HT1080 (cell line): ENCODE results near the gene SELENOK. TPM values are rescaled to one million over a fixed set of nuclear protein-coding genes. Genes with fewer than 3 reads are reported as not detected.

Experiments
- DNase-seq: peaks from one replicate; pipeline ENCODE4 v3.0.0-alpha.2; 2015; ENCODE audit warnings: low read depth
- total RNA-seq: library from RNA; depleted of rRNA; stranded (reverse); fragments of >200 nt; shearing (Covaris generic); gene quantifications from 2 replicates; pipeline ENCODE4 v1.2.3, GENCODE V29; 2014

The SELENOK gene
- total RNA-seq, 1 experiment from 2014 or later: 44.3 TPM

GRCh38 chr3:53884623-53885022, 7.0 kb downstream of the SELENOK start:
- DNase-seq: no peak

GRCh38 chr3:53883008-53883407, 8.7 kb downstream of the SELENOK start:
- no peak for DNase-seq

- peak; percentile 71 for DNase-seq
Observed at GRCh38 chr3:53881691-53882593, 9.7 kb downstream of the SELENOK start, which contains the start of gene ACTR8. Gene ACTR8, minus strand, starts transcription at chr3:53882152. Its CDS starts 51 bp downstream, at chr3:53882101.

- DNase-seq: no peak
Observed at GRCh38 chr3:53880396-53881345, 11.0 kb downstream of the SELENOK start.

GRCh38 chr3:53865732-53866499, 25.7 kb downstream of the SELENOK start:
- no peak for DNase-seq

- no peak for DNase-seq
Observed at GRCh38 chr3:53863145-53863544, 28.5 kb downstream of the SELENOK start.

- no peak for DNase-seq
Observed at GRCh38 chr3:53862241-53862640, 29.4 kb downstream of the SELENOK start.

DNA sequence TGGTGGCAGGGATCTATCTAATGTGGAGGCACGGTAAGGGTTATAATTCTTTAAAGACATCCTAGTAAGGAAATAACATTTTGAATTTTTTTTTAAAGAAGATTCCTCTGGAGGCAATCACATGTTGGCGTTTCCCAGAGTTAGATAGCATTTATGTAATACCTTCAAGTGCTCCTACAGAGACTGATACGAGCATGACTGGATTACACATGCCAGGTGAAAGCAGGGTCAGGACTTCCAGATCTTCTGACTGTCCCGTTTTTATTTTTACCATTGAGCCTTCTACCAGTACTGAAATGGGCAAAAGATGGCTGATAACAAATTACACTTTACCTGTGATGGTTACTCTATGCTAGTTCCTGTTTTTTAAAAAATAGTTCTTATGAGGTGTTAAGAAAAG, 31.5 kb downstream of the SELENOK start:
- no peak for DNase-seq

DNA sequence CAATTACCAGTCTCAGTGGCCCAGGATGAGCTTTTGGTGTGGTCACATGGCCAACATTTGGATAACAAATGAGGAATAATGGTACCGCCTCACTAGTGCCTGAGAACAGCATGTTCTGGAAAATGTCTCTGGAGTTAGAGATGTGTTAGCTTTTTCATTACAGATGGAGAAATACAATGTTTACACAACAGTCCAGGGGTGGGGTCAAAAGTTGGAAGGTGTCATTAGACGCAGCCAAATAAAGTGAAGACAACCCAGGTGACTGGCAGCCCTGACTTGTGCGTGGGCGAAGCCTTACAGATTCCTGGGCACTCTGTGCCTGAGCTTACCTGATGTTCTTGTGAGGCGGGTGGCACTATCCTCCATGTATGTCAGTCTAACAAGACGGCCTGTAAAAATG, 32.5 kb downstream of the SELENOK start:
- no peak for DNase-seq

DNA sequence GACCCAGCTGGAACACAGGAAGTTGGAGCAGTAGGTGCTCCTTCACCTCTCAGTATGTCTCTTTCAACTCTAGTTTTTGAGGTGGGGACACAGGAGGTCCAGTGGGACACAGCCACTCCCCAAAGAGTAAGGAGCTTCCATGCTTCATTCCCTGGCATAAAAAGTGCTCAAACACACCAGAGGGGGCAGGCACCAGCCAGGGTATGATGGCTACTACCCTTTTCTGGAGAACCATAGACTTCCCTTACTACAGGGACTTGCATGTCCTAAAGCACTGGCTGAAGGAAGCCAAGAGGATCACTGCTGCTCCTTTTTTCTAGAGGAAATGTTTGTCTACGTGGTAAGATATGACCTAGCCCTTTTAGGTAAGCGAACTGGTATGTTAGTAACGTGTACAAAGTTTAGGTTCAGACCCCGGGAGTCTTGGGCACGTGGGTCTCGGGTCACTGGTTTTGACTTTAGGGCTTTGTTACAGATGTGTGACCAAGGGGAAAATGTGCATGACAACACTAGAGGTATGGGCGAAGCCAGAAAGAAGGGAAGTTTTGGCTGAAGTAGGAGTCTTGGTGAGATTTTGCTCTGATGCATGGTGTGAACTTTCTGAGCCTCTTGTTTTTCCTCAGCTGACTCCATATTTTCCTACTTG, 33.4 kb downstream of the SELENOK start:
- no peak for DNase-seq

DNA sequence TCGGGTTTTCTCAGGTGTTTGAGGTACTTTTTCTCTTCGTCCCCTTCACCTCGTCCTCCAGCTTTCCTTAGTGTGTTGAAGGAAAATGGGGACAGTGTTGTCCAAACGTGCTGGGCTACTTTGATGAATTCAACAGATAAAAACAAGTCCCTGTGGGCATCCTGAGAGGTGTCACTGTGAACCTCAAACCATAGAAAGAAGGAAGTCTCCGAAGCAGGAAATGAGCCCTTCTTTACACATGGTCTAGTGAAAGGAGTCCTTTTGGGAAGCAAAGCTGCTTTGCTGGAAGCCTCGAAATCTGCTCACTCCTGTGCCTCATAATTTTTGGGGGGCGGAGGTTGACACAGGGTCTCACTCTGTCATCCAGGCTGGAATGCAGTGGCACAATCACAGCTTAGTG, 34.7 kb downstream of the SELENOK start:
- no peak for DNase-seq

- DNase-seq: no peak
Observed at GRCh38 chr3:53850895-53851294, 40.8 kb downstream of the SELENOK start.

GRCh38 chr3:53849916-53850315, 41.7 kb downstream of the SELENOK start:
- DNase-seq: no peak

DNA sequence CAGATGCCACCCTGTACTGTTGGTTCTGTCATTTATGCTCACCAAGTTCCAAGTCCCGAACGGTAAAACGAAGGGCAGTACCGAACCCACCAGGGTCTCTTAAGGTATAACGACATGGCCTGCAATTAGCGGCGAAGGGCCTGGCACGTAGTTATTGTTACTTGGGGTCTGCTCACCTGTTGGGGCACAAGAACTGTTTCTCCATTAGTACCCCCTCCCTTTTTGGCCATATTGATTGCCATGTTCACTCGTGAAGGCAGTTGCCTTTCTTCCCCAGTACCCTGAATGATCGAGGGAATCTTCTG, 44.9 kb downstream of the SELENOK start:
- DNase-seq: no peak

- DNase-seq: no peak
Observed at GRCh38 chr3:53846134-53846850, 45.4 kb downstream of the SELENOK start, which contains the start of the genes CHDH and IL17RB. Gene CHDH, minus strand, starts transcription at chr3:53846419. Its CDS starts 22,411 bp downstream, at chr3:53824008. Gene IL17RB, plus strand, starts transcription at chr3:53846568. Its CDS starts 21 bp downstream, at chr3:53846589.

GRCh38 chr3:53845881-53846133, 45.9 kb downstream of the SELENOK start:
- DNase-seq: no peak

DNA sequence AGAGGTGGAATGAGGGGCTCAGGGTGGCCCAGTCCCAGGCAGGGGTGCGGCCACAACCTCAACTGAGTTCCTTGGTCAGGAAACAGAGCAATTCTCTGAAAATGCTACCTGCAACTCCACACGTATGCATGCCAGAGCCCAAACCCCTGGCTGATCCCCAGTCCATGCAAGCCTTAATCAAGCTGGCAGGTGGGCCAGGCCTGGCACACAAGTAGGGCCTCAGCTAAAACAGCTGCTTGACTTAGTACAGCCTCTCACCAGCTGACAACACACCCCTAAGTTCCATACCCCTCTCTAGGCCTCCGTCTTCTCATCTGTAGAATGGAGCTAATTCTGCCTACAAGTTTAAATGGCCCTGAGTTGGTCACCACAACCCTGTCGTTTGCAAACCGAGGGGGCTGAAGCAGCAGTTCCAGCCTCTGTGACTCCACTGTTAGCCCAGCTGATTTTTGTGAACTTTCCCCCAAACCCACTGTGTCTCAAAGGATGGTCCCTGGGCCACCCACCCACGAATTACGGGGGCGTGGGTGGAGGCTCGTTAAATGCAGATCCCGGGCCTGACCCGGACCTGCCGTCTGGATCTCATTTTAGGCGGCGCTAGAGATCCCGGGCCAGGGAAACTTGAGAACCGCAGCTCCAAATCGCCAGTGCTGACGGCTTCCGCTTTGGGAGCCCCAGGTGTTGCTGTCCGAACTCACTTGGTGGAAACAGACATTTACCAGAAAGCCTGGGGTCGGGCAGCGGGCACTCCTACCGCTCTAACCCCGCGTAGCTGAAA, 46.4 kb downstream of the SELENOK start:
- no peak for DNase-seq

- DNase-seq: no peak
Observed at GRCh38 chr3:53844262-53845102, 47.2 kb downstream of the SELENOK start.
